H1 (cell line): ENCODE data around the gene TRDMT1. TPM values are rescaled to one million over a fixed set of nuclear protein-coding genes. Genes with fewer than 3 reads are reported as not detected.

Experiments
- CTCF ChIA-PET: fragments of 300-600 bp; sonication (Branson Sonifier 250); formaldehyde crosslinking; loops from one replicate; lab custom pipeline; 2021; ENCODE audit not compliant: partially characterized antibody; lab: Charles Lee
- POLR2A ChIA-PET: fragments of 300-600 bp; sonication (Branson Sonifier 250); formaldehyde crosslinking; loops from one replicate; lab custom pipeline; 2021; ENCODE audit warnings: inconsistent platforms; ENCODE audit not compliant: partially characterized antibody; lab: Charles Lee
- DNase-seq, 2 experiments: peaks; one replicate each; pipeline versions ENCODE4 v3.0.0 to v3.0.0-alpha.2; 2010 to 2022; ENCODE audit warnings: low spot score in 2 of 2, low read depth in 1 of 2, mixed read lengths in 1 of 2
- FAIRE-seq: peaks from 2 replicates; lab custom pipeline; 2011; peaks lifted over from hg19 to GRCh38; lab: Jason Lieb, UNC
- H2AFZ ChIP-seq: 2 replicates; pipeline ENCODE4 v1.8.1; 2012; ENCODE audit warnings: low read length, inconsistent platforms
- H2AK5ac ChIP-seq: 2 replicates; pipeline ENCODE4 v1.6.1; 2013; ENCODE audit warnings: low read depth, low read length
- H2BK120ac ChIP-seq: replicated peaks from 2 replicates; pipeline ENCODE3; 2013; ENCODE audit warnings: low read depth, low read length, inconsistent platforms
- H2BK12ac ChIP-seq: 2 replicates; pipeline ENCODE4 v1.6.1; 2013; ENCODE audit warnings: low read depth, low read length
- H2BK15ac ChIP-seq: 2 replicates; pipeline ENCODE4 v1.6.1; 2013; ENCODE audit warnings: low read length
- H2BK20ac ChIP-seq: 2 replicates; pipeline ENCODE4 v1.6.1; 2013; ENCODE audit warnings: low read length
- H2BK5ac ChIP-seq: 2 replicates; pipeline ENCODE4 v1.6.1; 2013; ENCODE audit warnings: low read depth, low read length
- H3K14ac ChIP-seq: 2 replicates; pipeline ENCODE4 v1.6.1; 2013; ENCODE audit warnings: inconsistent platforms; ENCODE audit not compliant: insufficient read length
- H3K18ac ChIP-seq: 2 replicates; pipeline ENCODE4 v1.6.1; 2013; ENCODE audit warnings: low read length; ENCODE audit errors: extremely low read depth
- H3K23ac ChIP-seq: 2 replicates; pipeline ENCODE4 v1.6.1; 2013; ENCODE audit warnings: inconsistent platforms; ENCODE audit not compliant: insufficient read length
- H3K23me2 ChIP-seq: 2 replicates; pipeline ENCODE4 v1.6.1; 2013; ENCODE audit warnings: low read depth, low read length
- H3K27ac ChIP-seq: 2 replicates; pipeline ENCODE4 v1.6.1; 2011; ENCODE audit warnings: low read depth, low read length, inconsistent platforms
- H3K27me3 ChIP-seq, 4 experiments: replicated peaks in 1 of 4; 1 replicate in 1 of 4; 2 replicates in 3 of 4; pipeline versions ENCODE4 v1.6.1 to v1.8.1; 2011 to 2013; ENCODE audit warnings: low read length in 3 of 4, mild to moderate bottlenecking in 3 of 4, inconsistent platforms in 2 of 4, mixed read lengths in 2 of 4, moderate library complexity in 1 of 4; ENCODE audit not compliant: control insufficient read depth in 3 of 4, insufficient read depth in 3 of 4; ENCODE audit errors: extremely low read depth in 1 of 4
- H3K36me3 ChIP-seq, 4 experiments: 2 replicates each; pipeline versions ENCODE4 v1.6.1 to v1.8.1; 2011 to 2013; ENCODE audit warnings: mild to moderate bottlenecking in 4 of 4, low read length in 3 of 4, moderate library complexity in 2 of 4, control low read depth in 1 of 4, inconsistent platforms in 1 of 4; ENCODE audit not compliant: insufficient read depth in 4 of 4, control insufficient read depth in 2 of 4
- H3K4ac ChIP-seq: replicated peaks from 2 replicates; pipeline ENCODE3; 2013; ENCODE audit warnings: low read length, low read depth, mixed read lengths, inconsistent platforms; ENCODE audit not compliant: insufficient read length
- H3K4me1 ChIP-seq, 4 experiments: replicated peaks in 1 of 4; 1 replicate in 1 of 4; 2 replicates in 3 of 4; pipeline versions ENCODE4 v1.6.1 to v1.8.1; 2011 to 2013; ENCODE audit warnings: low read length in 3 of 4, inconsistent platforms in 2 of 4, mixed read lengths in 1 of 4; ENCODE audit not compliant: insufficient read depth in 4 of 4, control insufficient read depth in 3 of 4
- H3K4me2 ChIP-seq, 2 experiments: 2 replicates each; pipeline versions ENCODE4 v1.6.1 to v1.8.1; 2011 to 2013; ENCODE audit warnings: low read depth in 2 of 2, low read length in 2 of 2, control low read depth in 1 of 2, inconsistent platforms in 1 of 2, mild to moderate bottlenecking in 1 of 2; ENCODE audit not compliant: insufficient read depth in 1 of 2
- H3K4me3 ChIP-seq, 4 experiments: fragments of 200-600, 300-600 bp in 1 of 4; sonication (generic), shearing (Covaris generic), sonication (Bioruptor Twin) in 1 of 4; 2 replicates each; pipeline versions ENCODE4 v1.5.1 to v1.8.1; 2011 to 2016; ENCODE audit warnings: low read length in 4 of 4, low read depth in 3 of 4, control low read depth in 2 of 4, inconsistent platforms in 2 of 4, mild to moderate bottlenecking in 2 of 4, mixed read lengths in 1 of 4, moderate library complexity in 1 of 4; ENCODE audit not compliant: insufficient read depth in 2 of 4; ENCODE audit errors: extremely low read depth in 1 of 4
- H3K56ac ChIP-seq: replicated peaks from 2 replicates; pipeline ENCODE3; 2013; ENCODE audit warnings: low read depth, mild to moderate bottlenecking, mixed read lengths, low read length, inconsistent platforms; ENCODE audit not compliant: insufficient read length
- H3K79me1 ChIP-seq: 2 replicates; pipeline ENCODE4 v1.6.1; 2013; ENCODE audit warnings: low read depth, low read length, control low read depth
- H3K79me2 ChIP-seq, 2 experiments: 2 replicates each; pipeline versions ENCODE4 v1.6.1 to v1.8.1; 2012 to 2013; ENCODE audit warnings: low read length in 2 of 2, mild to moderate bottlenecking in 2 of 2, inconsistent platforms in 1 of 2; ENCODE audit not compliant: insufficient read depth in 2 of 2, control insufficient read depth in 1 of 2
- H3K9ac ChIP-seq, 4 experiments: replicated peaks in 1 of 4; 1 replicate in 1 of 4; 2 replicates in 3 of 4; pipeline versions ENCODE4 v1.6.1 to v1.8.1; 2011 to 2013; ENCODE audit warnings: low read depth in 3 of 4, low read length in 3 of 4, control low read depth in 2 of 4, mild to moderate bottlenecking in 2 of 4, moderate library complexity in 2 of 4, inconsistent platforms in 1 of 4; ENCODE audit errors: extremely low read depth in 1 of 4
- H3K9me3 ChIP-seq, 2 experiments: 2 replicates each; pipeline versions ENCODE4 v1.6.1 to v1.8.1; 2012 to 2013; ENCODE audit warnings: mild to moderate bottlenecking in 2 of 2, moderate library complexity in 2 of 2, control low read depth in 1 of 2, inconsistent platforms in 1 of 2, low read depth in 1 of 2, low read length in 1 of 2, mixed read lengths in 1 of 2; ENCODE audit not compliant: insufficient read depth in 2 of 2
- H4K20me1 ChIP-seq, 2 experiments: replicated peaks in 1 of 2; 2 replicates each; pipeline versions ENCODE3 to v1.8.1; 2011 to 2013; ENCODE audit warnings: inconsistent platforms in 2 of 2, low read length in 2 of 2, mild to moderate bottlenecking in 1 of 2; ENCODE audit not compliant: insufficient read depth in 2 of 2, control insufficient read depth in 1 of 2
- H4K5ac ChIP-seq: 2 replicates; pipeline ENCODE4 v1.6.1; 2013; ENCODE audit warnings: low read length, low read depth, mixed read lengths, inconsistent platforms; ENCODE audit not compliant: insufficient read length
- H4K8ac ChIP-seq: 2 replicates; pipeline ENCODE4 v1.8.0; 2013; ENCODE audit warnings: mild to moderate bottlenecking, moderate library complexity, low read length, inconsistent platforms; ENCODE audit not compliant: insufficient read depth; ENCODE audit errors: extremely low read depth
- H4K91ac ChIP-seq: replicated peaks from 2 replicates; pipeline ENCODE3; 2013; ENCODE audit warnings: low read length, mixed read lengths, inconsistent platforms; ENCODE audit not compliant: insufficient read length
- CREB1 ChIP-seq: IDR thresholded peaks from 2 replicates; pipeline ENCODE4 v1.6.1; 2012; ENCODE audit warnings: inconsistent platforms
- E2F6 ChIP-seq: IDR thresholded peaks from 2 replicates; pipeline ENCODE4 v1.6.1; 2012; ENCODE audit warnings: inconsistent platforms
- EGR1 ChIP-seq: IDR thresholded peaks from 2 replicates; pipeline ENCODE4 v1.6.1; 2011; ENCODE audit warnings: low read depth, low read length, borderline replicate concordance
- SUZ12 ChIP-seq: fragments of 200-600 bp; sonication (generic); IDR thresholded peaks from 2 replicates; pipeline ENCODE4 v1.6.1; 2012; ENCODE audit warnings: mild to moderate bottlenecking, inconsistent platforms, low read length, moderate library complexity, mixed read lengths
- WGBS, 2 experiments: shearing (Covaris generic) in 1 of 2; methylation state at CpG; one replicate each; pipeline versions ENCODE4 v1.1.6 to v1.1.7; 2013 to 2015; ENCODE audit warnings: low lambda C conversion rate in 2 of 2, mixed read lengths in 2 of 2, inconsistent platforms in 1 of 2, low coverage in 1 of 2, missing lambda C conversion rate in 1 of 2; ENCODE audit not compliant: insufficient replicate concordance in 2 of 2, insufficient coverage in 1 of 2, insufficient read length in 1 of 2; ENCODE audit errors: extremely low coverage in 1 of 2, missing lambda C conversion rate in 1 of 2; 5-methylcytosine and 5-hydroxymethylcytosine counted together
- long read RNA-seq, 2 experiments: library from RNA in 1 of 2; library from capped mRNA in 1 of 2; stranded (forward); transcript quantifications; one replicate each; pipeline ENCODE4 v2.0.0, GENCODE V29; 2021; ENCODE audit warnings: inconsistent platforms in 1 of 2
- polyA minus RNA-seq, 3 experiments: library from RNA; depleted of rRNA, polyadenylated mRNA; stranded (reverse); fragments of >200 nt; gene quantifications; 1 replicate in 2 of 3; 2 replicates in 1 of 3; pipeline ENCODE4 v1.2.3, GENCODE V29; 2011
- polyA plus RNA-seq, 7 experiments: library from polyadenylated mRNA; depleted of rRNA in 3 of 7; stranded (reverse) in 5 of 7; unstranded in 2 of 7; fragments of >200 nt in 5 of 7; fragments of 200-250 nt in 2 of 7; gene quantifications; 1 replicate in 5 of 7; 2 replicates in 1 of 7; 4 replicates in 1 of 7; pipeline versions ENCODE4 v1.2.1 to v1.2.3, GENCODE V29; 2011 to 2013; ENCODE audit warnings: missing spikeins in 2 of 7, mixed read lengths in 2 of 7
- total RNA-seq: library from RNA; stranded (reverse); fragmentation: NEBNext Ultra II Directional; extraction: Animal tissue kit (Norgen Biotek cat#: 25700); gene quantifications from 2 replicates; pipeline ENCODE4 v1.2.1, GENCODE V29; 2021

The TRDMT1 gene, protein sequence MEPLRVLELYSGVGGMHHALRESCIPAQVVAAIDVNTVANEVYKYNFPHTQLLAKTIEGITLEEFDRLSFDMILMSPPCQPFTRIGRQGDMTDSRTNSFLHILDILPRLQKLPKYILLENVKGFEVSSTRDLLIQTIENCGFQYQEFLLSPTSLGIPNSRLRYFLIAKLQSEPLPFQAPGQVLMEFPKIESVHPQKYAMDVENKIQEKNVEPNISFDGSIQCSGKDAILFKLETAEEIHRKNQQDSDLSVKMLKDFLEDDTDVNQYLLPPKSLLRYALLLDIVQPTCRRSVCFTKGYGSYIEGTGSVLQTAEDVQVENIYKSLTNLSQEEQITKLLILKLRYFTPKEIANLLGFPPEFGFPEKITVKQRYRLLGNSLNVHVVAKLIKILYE
- total RNA-seq (20.2 and 21.4 TPM in 2 replicates), polyA plus RNA-seq (2011; rRNA removed) (6.3 and 7.4 TPM in 2 replicates), polyA minus RNA-seq (2011; rRNA and poly(A)+ RNA removed) (22.7 and 27.0 TPM in 2 replicates)
- 10.0 TPM for polyA plus RNA-seq (2011; cell fraction: cytosol; rRNA removed)
- 9.9 TPM for polyA plus RNA-seq (2011; cell fraction: nucleus; rRNA removed)
- 8.6 to 12.7 TPM (median 9.8 TPM) in 4 replicates for polyA plus RNA-seq (2012, experiment 1 of 2)
- polyA plus RNA-seq (2012, experiment 2 of 2), result 0.88 TPM
- 9.0 TPM for polyA plus RNA-seq (2013, experiment 1 of 2)
- polyA plus RNA-seq (2013, experiment 2 of 2), result 10.2 TPM
- polyA minus RNA-seq (2011; cell fraction: cytosol; rRNA and poly(A)+ RNA removed), result 16.4 TPM
- polyA minus RNA-seq (2011; cell fraction: nucleus; rRNA and poly(A)+ RNA removed), result 57.7 TPM
- long read RNA-seq, experiment 1, partial matches to known transcripts, result 3 of 16 reads
- long read RNA-seq, experiment 1, other reads (novel, unspliced or antisense), result 10 of 16 reads
- long read RNA-seq, experiment 2, transcript TRDMT1-203 (11 exons, 3,527 nt), result major isoform, 6 of 27 reads
- long read RNA-seq, experiment 2, partial matches to known transcripts, result 5 of 27 reads
- long read RNA-seq, experiment 2, other reads (novel, unspliced or antisense), result 15 of 27 reads

DNA sequence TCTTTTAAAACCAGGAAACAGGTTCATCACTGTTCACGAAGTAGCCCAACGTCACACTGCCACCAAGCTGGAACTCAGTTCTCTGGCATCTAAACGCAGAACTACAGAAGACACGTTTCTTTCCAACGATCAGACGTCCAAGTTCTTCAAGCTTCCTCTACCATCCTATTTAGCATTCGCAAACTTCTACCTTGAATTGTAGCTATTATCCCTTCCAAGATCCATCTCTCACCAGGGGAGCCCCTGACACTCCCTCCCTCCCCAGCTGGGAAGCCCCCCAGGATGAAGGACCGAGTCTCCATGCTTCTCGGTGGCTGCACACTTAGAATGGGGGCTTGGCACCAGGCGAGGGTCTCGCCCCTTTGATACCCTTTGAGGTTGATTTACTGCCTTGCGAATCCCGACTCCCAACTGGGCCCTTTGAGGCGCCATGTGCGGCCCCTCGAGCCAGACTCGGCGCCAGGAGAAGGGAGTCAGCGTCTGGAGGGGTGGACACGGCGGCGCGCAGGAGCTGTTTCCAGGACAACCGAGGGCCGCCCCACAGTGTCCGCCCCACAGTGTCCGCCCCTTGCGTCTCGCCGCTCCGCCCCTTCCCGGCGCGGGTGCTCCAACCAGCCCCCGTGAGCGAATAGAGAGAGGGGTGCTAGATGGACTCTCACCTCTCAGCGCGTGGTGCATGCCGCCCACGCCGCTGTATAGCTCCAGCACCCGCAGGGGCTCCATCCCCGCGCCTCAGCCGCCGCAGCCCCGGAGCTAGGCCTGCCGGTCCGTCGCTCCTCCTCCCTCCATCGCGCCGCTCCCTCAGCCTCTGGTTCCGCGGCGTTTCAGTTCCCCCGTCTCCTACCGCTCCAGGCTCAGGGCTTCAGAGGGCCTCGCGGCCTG is at the start of gene TRDMT1:
Gene TRDMT1 (minus strand): TSS at position 761 of the 882 bp plus-strand sequence. CDS start 38 bp downstream, at position 723.
- Histone ChIP-seq H3K4ac (no peak within 1 kb of the TSS), H4K5ac (peak within 1 kb of the TSS; percentile 96), H3K9ac (peak within 1 kb of the TSS in 3 of 4 experiments; percentile 73 to 88 (median 85); a peak in 6 of 7 replicates), H3K4me1 (peaks cover 0 to 16% (median 10%) of the 10 kb centered on the region in 4 experiments; a peak in 4 of 7 replicates), H3K79me1 (no peaks in the 10 kb centered on the region), H3K27ac (peak within 1 kb of the TSS; percentile 83), H2BK120ac (peak within 1 kb of the TSS; percentile 83), H4K8ac (peak within 1 kb of the TSS; percentile 98), H3K56ac (peak within 1 kb of the TSS; percentile 92), H3K36me3 (no peaks in the 10 kb centered on the region), H3K27me3 (no peaks in the 10 kb centered on the region), H3K23ac (no peak within 1 kb of the TSS), H4K20me1 (no peaks in the 10 kb centered on the region), H2AFZ (peak within 1 kb of the TSS; percentile 47), H3K79me2 (peaks cover 0 to 34% of the 10 kb centered on the region in 2 experiments; a peak in 3 of 4 replicates), H3K4me2 (peak within 1 kb of the TSS; percentile 77 to 86), H2BK5ac (peak within 1 kb of the TSS; percentile 77), H2BK15ac (no peak within 1 kb of the TSS; the same call in 1 of the 2 replicates), H3K18ac (peak within 1 kb of the TSS; percentile 86), H2AK5ac (no peak within 1 kb of the TSS), H3K4me3 (peak within 1 kb of the TSS; percentile 69 to 84 (median 78)), H2BK12ac (0 out of 2 replicates have a peak within 1 kb of the TSS, but pooled peaks have one; percentile 12), H2BK20ac (no peak within 1 kb of the TSS), H3K23me2 (peaks cover 7% of the 10 kb centered on the region; the same call in 1 of the 2 replicates), H3K14ac (no peak within 1 kb of the TSS), H4K91ac (peak within 1 kb of the TSS; percentile 81), H3K9me3 (no peaks in the 10 kb centered on the region)
- CTCF ChIA-PET, result interaction anchor here (0.9 to 2.6 kb wide), 3 partner anchors 14 to 29 kb away, joined by 3 to 17 read pairs (median 3); no protein-coding TSS in a partner anchor
- peak; percentile 71 to 90 for DNase-seq
- 3% methylated on average over 57 of the region's 60 CpGs; no CpG with 5 or more reads in 1 of the 2 experiments for WGBS, 2 experiments
- POLR2A ChIA-PET, result interaction anchor here (0.9 to 5.2 kb wide), 16 partner anchors 9 to 309 kb away, joined by 3 to 46 read pairs (median 5); partner anchors contain the start of gene VIM
- no peak for FAIRE-seq
- TF ChIP-seq EGR1 (peak; percentile 69; the same call in 1 of the 2 replicates), CREB1 (peak; percentile 18; the same call in 1 of the 2 replicates), SUZ12 (no peak), E2F6 (peak; percentile 66)
